ENCODE results near the gene ARHGAP26.
"Not testable (repeated sequence)": the region's sequence is repeated elsewhere in the genome, so short reads cannot be mapped to it uniquely, and the experiment has no call there.

Gene ARHGAP26

GRCh38 chr5:143094087-143094521 is 323.9 kb downstream of the ARHGAP26 start:
- no peak overlapping the region for H3K4ac ChIP-seq (ENCODE audit: low read depth in 1 of 2, low read length in 2 of 2)
- DNase-seq: peak; percentile 71
- H3K14ac ChIP-seq (ENCODE audit: low read length in 2 of 2): no peak overlapping the region
- no peaks in the 10 kb centered on the region for H3K27me3 ChIP-seq (ENCODE audit: control insufficient read depth in 1 of 2, insufficient read depth in 1 of 2, low read length in 2 of 2)
- H3K4me3 ChIP-seq (ENCODE audit: insufficient read depth in 1 of 2, low read depth in 1 of 2, low read length in 2 of 2): peak overlapping the region in 1 of 2 experiments; percentile 14
- no peaks in the 10 kb centered on the region for H3K36me3 ChIP-seq (ENCODE audit: control insufficient read depth in 1 of 2, insufficient read depth in 2 of 2, low read depth in 1 of 2, low read length in 2 of 2)
- peak overlapping the region; percentile 63 to 84 for H2BK12ac ChIP-seq (ENCODE audit: low read length in 2 of 2)
- H2BK5ac ChIP-seq (ENCODE audit: low read depth, low read length, poor library complexity, severe bottlenecking): peak overlapping the region; percentile 8
- H2AK5ac ChIP-seq (ENCODE audit: low read length, severe bottlenecking): peak overlapping the region; percentile 42
- WGBS: 10% methylated on average over 11 of the region's 16 CpGs
- H2BK15ac ChIP-seq (ENCODE audit: low read depth, poor library complexity, severe bottlenecking): no peak overlapping the region
- no peak overlapping the region for H3K23ac ChIP-seq (ENCODE audit: low read length in 2 of 2)
- peak overlapping the region; percentile 54 for H3K27ac ChIP-seq (ENCODE audit: low read length, poor library complexity, severe bottlenecking)
- peak overlapping the region; percentile 34 to 54 for H3K18ac ChIP-seq (ENCODE audit: low read depth in 1 of 2, low read length in 2 of 2)
- H3K79me1 ChIP-seq (replicated peaks; ENCODE audit: low read length, poor library complexity, severe bottlenecking): no peaks in the 10 kb centered on the region
- peak overlapping the region; percentile 74 for H3K4me2 ChIP-seq (ENCODE audit: low read length, poor library complexity, severe bottlenecking)
- H4K8ac ChIP-seq (ENCODE audit: low read length): peak overlapping the region; percentile 75
- no peak overlapping the region for H2BK120ac ChIP-seq (ENCODE audit: low read depth, low read length)
- no peaks in the 10 kb centered on the region for H3K9me3 ChIP-seq (ENCODE audit: control insufficient read depth, low read length)
- no peak overlapping the region for H4K91ac ChIP-seq (ENCODE audit: low read length)
- H3K4me1 ChIP-seq (ENCODE audit: control insufficient read depth, insufficient read depth, low read depth, low read length): peaks cover 3% of the 10 kb centered on the region
- peak overlapping the region; percentile 58 for H3K9ac ChIP-seq (ENCODE audit: low read length)
- peak overlapping the region; percentile 69 for H2AFZ ChIP-seq (ENCODE audit: low read depth, low read length)

GRCh38 chr5:143094608-143095007 is 324.4 kb downstream of the ARHGAP26 start:
- H4K91ac ChIP-seq (ENCODE audit: low read length); DNase-seq; H2BK15ac ChIP-seq (ENCODE audit: low read depth, poor library complexity, severe bottlenecking); H3K23ac ChIP-seq (ENCODE audit: low read length in 2 of 2); H3K36me3 ChIP-seq (ENCODE audit: control insufficient read depth in 1 of 2, insufficient read depth in 2 of 2, low read depth in 1 of 2, low read length in 2 of 2); H2BK120ac ChIP-seq (ENCODE audit: low read depth, low read length); H3K79me1 ChIP-seq (replicated peaks; ENCODE audit: low read length, poor library complexity, severe bottlenecking); H3K9ac ChIP-seq (ENCODE audit: low read length); H2BK5ac ChIP-seq (ENCODE audit: low read depth, low read length, poor library complexity, severe bottlenecking); H2AK5ac ChIP-seq (ENCODE audit: low read length, severe bottlenecking); H3K4me3 ChIP-seq (ENCODE audit: insufficient read depth in 1 of 2, low read depth in 1 of 2, low read length in 2 of 2); H3K18ac ChIP-seq (ENCODE audit: low read depth in 1 of 2, low read length in 2 of 2); H3K4me1 ChIP-seq (ENCODE audit: control insufficient read depth, insufficient read depth, low read depth, low read length); H2AFZ ChIP-seq (ENCODE audit: low read depth, low read length); H2BK12ac ChIP-seq (ENCODE audit: low read length in 2 of 2); H4K8ac ChIP-seq (ENCODE audit: low read length); H3K9me3 ChIP-seq (ENCODE audit: control insufficient read depth, low read length); H3K27me3 ChIP-seq (ENCODE audit: control insufficient read depth in 1 of 2, insufficient read depth in 1 of 2, low read length in 2 of 2); H3K4ac ChIP-seq (ENCODE audit: low read depth in 1 of 2, low read length in 2 of 2); H3K14ac ChIP-seq (ENCODE audit: low read length in 2 of 2): not testable (repeated sequence)
- 65% methylated on average over 2 of the region's 3 CpGs for WGBS
- Histone ChIP-seq H3K4me2 (ENCODE audit: low read length, poor library complexity, severe bottlenecking) (peak overlapping the region; percentile 74), H3K27ac (ENCODE audit: low read length, poor library complexity, severe bottlenecking) (peak overlapping the region; percentile 54)

GRCh38 chr5:143101121-143101520 is 330.9 kb downstream of the ARHGAP26 start:
- no peak overlapping the region for H4K91ac ChIP-seq (ENCODE audit: low read length)
- H2BK5ac ChIP-seq (ENCODE audit: low read depth, low read length, poor library complexity, severe bottlenecking): no peak overlapping the region
- no peak overlapping the region for H3K18ac ChIP-seq (ENCODE audit: low read depth in 1 of 2, low read length in 2 of 2)
- H2BK120ac ChIP-seq (ENCODE audit: low read depth, low read length): no peak overlapping the region
- no peak overlapping the region for H3K4me3 ChIP-seq (ENCODE audit: insufficient read depth in 1 of 2, low read depth in 1 of 2, low read length in 2 of 2)
- WGBS: 100% methylated on average over 2 of the region's 2 CpGs
- no peak overlapping the region for H3K23ac ChIP-seq (ENCODE audit: low read length in 2 of 2)
- no peak overlapping the region for H3K4ac ChIP-seq (ENCODE audit: low read depth in 1 of 2, low read length in 2 of 2)
- no peak overlapping the region for H3K14ac ChIP-seq (ENCODE audit: low read length in 2 of 2)
- H2BK12ac ChIP-seq (ENCODE audit: low read length in 2 of 2): no peak overlapping the region
- no peaks in the 10 kb centered on the region for H3K79me1 ChIP-seq (replicated peaks; ENCODE audit: low read length, poor library complexity, severe bottlenecking)
- DNase-seq: no peak
- no peak overlapping the region for H4K8ac ChIP-seq (ENCODE audit: low read length)
- no peak overlapping the region for H3K27ac ChIP-seq (ENCODE audit: low read length, poor library complexity, severe bottlenecking)
- H2AFZ ChIP-seq (ENCODE audit: low read depth, low read length): no peak overlapping the region
- H3K9ac ChIP-seq (ENCODE audit: low read length): no peak overlapping the region
- H2AK5ac ChIP-seq (ENCODE audit: low read length, severe bottlenecking): no peak overlapping the region
- H3K4me2 ChIP-seq (ENCODE audit: low read length, poor library complexity, severe bottlenecking): no peak overlapping the region
- H3K9me3 ChIP-seq (ENCODE audit: control insufficient read depth, low read length): no peaks in the 10 kb centered on the region
- H2BK15ac ChIP-seq (ENCODE audit: low read depth, poor library complexity, severe bottlenecking): no peak overlapping the region
- H3K27me3 ChIP-seq (ENCODE audit: control insufficient read depth in 1 of 2, insufficient read depth in 1 of 2, low read length in 2 of 2): no peaks in the 10 kb centered on the region
- H3K36me3 ChIP-seq (ENCODE audit: control insufficient read depth in 1 of 2, insufficient read depth in 2 of 2, low read depth in 1 of 2, low read length in 2 of 2): no peaks in the 10 kb centered on the region
- H3K4me1 ChIP-seq (ENCODE audit: control insufficient read depth, insufficient read depth, low read depth, low read length): peaks cover under 1% of the 10 kb centered on the region

- no peak overlapping the region for H3K27ac ChIP-seq (ENCODE audit: low read length, poor library complexity, severe bottlenecking)
- WGBS: 90% methylated on average over 7 of the region's 7 CpGs
- no peak overlapping the region for H2BK5ac ChIP-seq (ENCODE audit: low read depth, low read length, poor library complexity, severe bottlenecking)
These were observed 331.7 kb downstream of the ARHGAP26 start for GRCh38 chr5:143101725-143102386.

More at GRCh38 chr5:143101725-143102386, 331.7 kb downstream of the ARHGAP26 start:
- Histone ChIP-seq H2BK12ac (ENCODE audit: low read length in 2 of 2) (no peak overlapping the region), H3K4me1 (ENCODE audit: control insufficient read depth, insufficient read depth, low read depth, low read length) (peaks cover 2% of the 10 kb centered on the region), H3K4me3 (ENCODE audit: insufficient read depth in 1 of 2, low read depth in 1 of 2, low read length in 2 of 2) (no peak overlapping the region), H3K27me3 (ENCODE audit: control insufficient read depth in 1 of 2, insufficient read depth in 1 of 2, low read length in 2 of 2) (no peaks in the 10 kb centered on the region), H3K23ac (ENCODE audit: low read length in 2 of 2) (no peak overlapping the region), H4K8ac (ENCODE audit: low read length) (peak overlapping the region; percentile 19), H3K36me3 (ENCODE audit: control insufficient read depth in 1 of 2, insufficient read depth in 2 of 2, low read depth in 1 of 2, low read length in 2 of 2) (no peaks in the 10 kb centered on the region), H3K14ac (ENCODE audit: low read length in 2 of 2) (no peak overlapping the region), H2AFZ (ENCODE audit: low read depth, low read length) (no peak overlapping the region), H2BK15ac (ENCODE audit: low read depth, poor library complexity, severe bottlenecking) (no peak overlapping the region), H4K91ac (ENCODE audit: low read length) (no peak overlapping the region), H3K4ac (ENCODE audit: low read depth in 1 of 2, low read length in 2 of 2) (no peak overlapping the region), H2AK5ac (ENCODE audit: low read length, severe bottlenecking) (no peak overlapping the region), H3K9me3 (ENCODE audit: control insufficient read depth, low read length) (no peaks in the 10 kb centered on the region), H3K79me1 (replicated peaks; ENCODE audit: low read length, poor library complexity, severe bottlenecking) (no peaks in the 10 kb centered on the region), H3K18ac (ENCODE audit: low read depth in 1 of 2, low read length in 2 of 2) (no peak overlapping the region), H3K9ac (ENCODE audit: low read length) (peak overlapping the region; percentile 12), H3K4me2 (ENCODE audit: low read length, poor library complexity, severe bottlenecking) (no peak overlapping the region), H2BK120ac (ENCODE audit: low read depth, low read length) (no peak overlapping the region)
- no peak for DNase-seq
